ENCODE results near the gene WDR1. TPM values are rescaled to one million over a fixed set of nuclear protein-coding genes. Genes with fewer than 3 reads are reported as not detected.

WDR1 gene
- total RNA-seq, 1 experiment from 2014 or later = 223 TPM

GRCh38 chr4:10143171-10143570 lies 26.6 kb upstream of the WDR1 start:
- CTCF ChIA-PET = no interaction called here
- H3K27me3 ChIP-seq (ENCODE audit: insufficient read depth, low read length) = peaks cover 33% of the 10 kb centered on the region

More at GRCh38 chr4:10143171-10143570, 26.6 kb upstream of the WDR1 start:
- H3K9ac ChIP-seq (ENCODE audit: low read length) = no peak overlapping the region
- H3K9me3 ChIP-seq (ENCODE audit: control insufficient read depth in 1 of 2, insufficient read depth in 1 of 2, low read depth in 1 of 2, low read length in 2 of 2) = no peaks in the 10 kb centered on the region
- intact Hi-C loops (cut with micrococcal nuclease) = no loop called here
- H3K4me3 ChIP-seq (replicated peaks in 1 of 2; ENCODE audit: low read depth in 1 of 2, low read length in 2 of 2) = no peak overlapping the region
- no peak overlapping the region for H3K4me2 ChIP-seq (ENCODE audit: low read length)
- H3K36me3 ChIP-seq (ENCODE audit: control insufficient read depth in 1 of 2, insufficient read depth in 2 of 2, low read length in 2 of 2) = no peaks in the 10 kb centered on the region
- ChIA-PET RAD21 (ENCODE audit: low non-redundant PET in 1 of 2, low total read pairs in 2 of 2, uncharacterized antibody in 2 of 2, unreplicated experiment in 2 of 2) (no interaction called here), POLR2A (interaction anchor here (1.1 kb wide), 1 partner anchor 26 kb away, joined by 4 read pairs; no protein-coding TSS in a partner anchor)
- H3K4me1 ChIP-seq (ENCODE audit: control insufficient read depth in 1 of 2, insufficient read depth in 2 of 2, low read length in 2 of 2) = no peaks in the 10 kb centered on the region
- H3K79me2 ChIP-seq (ENCODE audit: insufficient read depth, low read length) = no peaks in the 10 kb centered on the region
- H3K27ac ChIP-seq (ENCODE audit: low read depth, low read length) = no peak overlapping the region
- ATAC-seq (no peak), DNase-seq (ENCODE audit: low read depth, low spot score) (no peak)
- H3K9me2 ChIP-seq (ENCODE audit: insufficient read depth) = no peaks in the 10 kb centered on the region
- no peaks in the 10 kb centered on the region for H4K20me1 ChIP-seq (ENCODE audit: insufficient read depth)
- BruUV-seq (replicated peaks) = no TSS peak
- H2AFZ ChIP-seq (ENCODE audit: low read depth, low read length, poor library complexity, severe bottlenecking) = no peak overlapping the region
- TF ChIP-seq RAD21 (IDR thresholded peaks at IDR 0.05; ENCODE audit: low read depth) (no peak), SP1 (IDR thresholded peaks at IDR 0.05; ENCODE audit: low read depth) (no peak), ELF1 (IDR thresholded peaks at IDR 0.05; ENCODE audit: borderline replicate concordance, low read depth) (no peak), CBX3 (IDR thresholded peaks at IDR 0.05; ENCODE audit: low read depth) (no peak), POLR2AphosphoS5 (IDR thresholded peaks at IDR 0.05; ENCODE audit: low read depth, low read length) (no peak), CEBPB (IDR thresholded peaks at IDR 0.05; ENCODE audit: low read depth) (no peak), SIN3A (IDR thresholded peaks at IDR 0.05; ENCODE audit: low read depth) (no peak), ZFX (IDR thresholded peaks at IDR 0.05) (no peak), FOSL1 (IDR thresholded peaks at IDR 0.05; ENCODE audit: low read depth) (no peak), YY1 (IDR thresholded peaks at IDR 0.05; ENCODE audit: extremely low read depth, insufficient replicate concordance, low read depth, low read length) (no peak), EZH2 (IDR thresholded peaks at IDR 0.05) (no peak), ZNF274 (IDR thresholded peaks at IDR 0.05; ENCODE audit: low read depth, low read length) (no peak), POLR2A (IDR thresholded peaks at IDR 0.05; ENCODE audit: borderline replicate concordance, extremely low read depth, insufficient read depth, insufficient read length) (no peak), REST (IDR thresholded peaks at IDR 0.05; ENCODE audit: low read depth) (no peak), EZH2phosphoT487 (IDR thresholded peaks at IDR 0.05; ENCODE audit: borderline replicate concordance) (no peak), SRF (IDR thresholded peaks at IDR 0.05; ENCODE audit: low read depth) (no peak), ATF3 (IDR thresholded peaks at IDR 0.05) (no peak), TCF7L2 (IDR thresholded peaks at IDR 0.05; ENCODE audit: borderline replicate concordance, extremely low read depth, insufficient read depth, insufficient read length) (no peak)
